Measurements from ENCODE around the gene KLHL40.

DNA sequence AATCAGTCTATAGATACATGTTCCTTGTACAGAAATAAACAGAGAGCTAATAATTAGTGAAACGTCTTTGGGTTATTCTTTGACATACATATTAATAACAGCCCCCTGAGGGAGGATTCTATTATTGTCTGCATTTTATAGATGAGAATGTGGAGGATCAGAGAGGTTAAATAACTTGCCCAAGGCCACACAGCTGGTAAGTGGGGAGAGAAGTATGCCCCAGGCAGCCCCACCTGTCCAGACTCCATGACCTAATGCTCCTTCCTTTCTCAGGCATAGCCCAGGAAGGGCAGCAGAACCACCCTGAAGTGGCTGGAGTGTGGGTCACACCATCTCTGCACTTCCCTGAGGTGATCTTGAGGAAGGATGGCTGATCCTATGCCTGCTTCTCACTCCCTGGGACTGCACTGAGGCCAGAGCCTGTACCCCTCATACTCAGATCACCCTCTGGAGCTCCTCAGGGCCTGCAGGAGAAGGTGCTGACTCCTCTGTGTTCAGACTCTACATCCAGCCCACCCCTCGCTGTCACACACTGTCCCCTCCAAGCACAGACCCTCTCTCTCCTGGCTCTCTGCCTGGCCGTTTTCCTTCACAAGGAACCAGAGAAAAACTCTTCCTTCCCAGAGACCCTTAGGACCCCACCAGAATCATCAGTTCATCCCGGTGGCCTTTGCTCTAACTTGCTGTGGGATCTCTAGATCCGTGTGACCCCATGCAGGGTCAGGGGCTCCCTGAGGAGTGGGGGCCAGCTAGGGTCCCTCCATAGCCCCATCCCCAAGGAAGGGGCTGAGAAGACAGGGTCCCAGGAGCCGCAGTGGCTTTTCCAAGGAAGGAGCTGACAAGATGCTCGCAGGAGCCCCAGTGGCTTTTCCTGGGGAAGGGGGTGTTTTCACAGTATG lies 21.6 kb downstream of the KLHL40 start:
- TF ChIP-seq CTCF (IDR thresholded peaks at IDR 0.05; ENCODE audit: poor library complexity, severe bottlenecking), result no peak
- no peak for TF ChIP-seq POLR2AphosphoS5 (IDR thresholded peaks at IDR 0.05)
- no peak for TF ChIP-seq EP300 (conservative IDR thresholded peaks at IDR 0.05; ENCODE audit: poor library complexity, severe bottlenecking)
